ENCODE measurements around the gene SNRNP48. TPM values are rescaled to one million over a fixed set of nuclear protein-coding genes. Genes with fewer than 3 reads are reported as not detected.

The SNRNP48 gene
- total and polyA plus RNA-seq, 2 of the 8 experiments (the other 6 are each of a cell fraction or from before 2014, with no cell fraction given), result 7.7 to 21.0 TPM

- TF ChIP-seq SIN3A (conservative IDR thresholded peaks at IDR 0.05 in 1 of 2, IDR thresholded peaks at IDR 0.05 in 1 of 2; ENCODE audit: low read depth in 1 of 2, low read length in 2 of 2) (no peak), KDM4A (IDR thresholded peaks at IDR 0.05; ENCODE audit: low read depth, low read length, severe bottlenecking) (peak; percentile 85), EGR1 (IDR thresholded peaks at IDR 0.05; ENCODE audit: borderline replicate concordance, low read depth, low read length) (no peak; the same call in 1 of the 2 replicates), SAP30 (IDR thresholded peaks at IDR 0.05; ENCODE audit: insufficient read depth, insufficient replicate concordance, low read length) (no peak), TEAD4 (IDR thresholded peaks at IDR 0.05; ENCODE audit: low read depth, low read length) (no peak), SUZ12 (IDR thresholded peaks at IDR 0.05; ENCODE audit: low read length) (peak; percentile 32; the same call in 1 of the 2 replicates), NRF1 (IDR thresholded peaks at IDR 0.05; ENCODE audit: low read depth, low read length) (no peak), YY1 (IDR thresholded peaks at IDR 0.05; ENCODE audit: low read depth, low read length) (no peak), TBP (IDR thresholded peaks at IDR 0.05; ENCODE audit: low read depth, low read length) (peak; percentile 21; the same call in 1 of the 2 replicates), ATF3 (IDR thresholded peaks at IDR 0.05; ENCODE audit: insufficient read depth, low read depth, low read length) (no peak), CTCF (IDR thresholded peaks at IDR 0.05; ENCODE audit: control extremely low read depth in 1 of 3, insufficient read depth in 1 of 3, low read depth in 1 of 3, low read length in 3 of 3) (no peak), CHD1 (IDR thresholded peaks at IDR 0.05; ENCODE audit: low read depth, low read length) (no peak), BRCA1 (IDR thresholded peaks at IDR 0.05; ENCODE audit: low read depth, low read length) (no peak)
- TF ChIP-seq, protein P1, sequence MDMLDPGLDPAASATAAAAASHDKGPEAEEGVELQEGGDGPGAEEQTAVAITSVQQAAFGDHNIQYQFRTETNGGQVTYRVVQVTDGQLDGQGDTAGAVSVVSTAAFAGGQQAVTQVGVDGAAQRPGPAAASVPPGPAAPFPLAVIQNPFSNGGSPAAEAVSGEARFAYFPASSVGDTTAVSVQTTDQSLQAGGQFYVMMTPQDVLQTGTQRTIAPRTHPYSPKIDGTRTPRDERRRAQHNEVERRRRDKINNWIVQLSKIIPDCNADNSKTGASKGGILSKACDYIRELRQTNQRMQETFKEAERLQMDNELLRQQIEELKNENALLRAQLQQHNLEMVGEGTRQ (IDR thresholded peaks at IDR 0.05; ENCODE audit: low read length), result no peak
- TF ChIP-seq, protein P2, sequence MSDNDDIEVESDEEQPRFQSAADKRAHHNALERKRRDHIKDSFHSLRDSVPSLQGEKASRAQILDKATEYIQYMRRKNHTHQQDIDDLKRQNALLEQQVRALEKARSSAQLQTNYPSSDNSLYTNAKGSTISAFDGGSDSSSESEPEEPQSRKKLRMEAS (IDR thresholded peaks at IDR 0.05), result peak; percentile 52
- TF ChIP-seq, protein P3, sequence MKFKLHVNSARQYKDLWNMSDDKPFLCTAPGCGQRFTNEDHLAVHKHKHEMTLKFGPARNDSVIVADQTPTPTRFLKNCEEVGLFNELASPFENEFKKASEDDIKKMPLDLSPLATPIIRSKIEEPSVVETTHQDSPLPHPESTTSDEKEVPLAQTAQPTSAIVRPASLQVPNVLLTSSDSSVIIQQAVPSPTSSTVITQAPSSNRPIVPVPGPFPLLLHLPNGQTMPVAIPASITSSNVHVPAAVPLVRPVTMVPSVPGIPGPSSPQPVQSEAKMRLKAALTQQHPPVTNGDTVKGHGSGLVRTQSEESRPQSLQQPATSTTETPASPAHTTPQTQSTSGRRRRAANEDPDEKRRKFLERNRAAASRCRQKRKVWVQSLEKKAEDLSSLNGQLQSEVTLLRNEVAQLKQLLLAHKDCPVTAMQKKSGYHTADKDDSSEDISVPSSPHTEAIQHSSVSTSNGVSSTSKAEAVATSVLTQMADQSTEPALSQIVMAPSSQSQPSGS (IDR thresholded peaks at IDR 0.05; ENCODE audit: low read length), result no peak
Measured at GRCh38 chr6:7541175-7542064, 48.6 kb upstream of the SNRNP48 start, which contains the start of gene DSP (continued).

Data from H1 (cell line).